HG03432 (cell line): Measurements from ENCODE around the gene CCDC93.
A peak's percentile ranks its signal among the peaks of the same experiment; 100 is the strongest.
"Not testable (repeated sequence)": the region's sequence is repeated elsewhere in the genome, so short reads cannot be mapped to it uniquely, and the experiment has no call there.

Experiments used
- ATAC-seq: cut with Tn5 transposase; IDR thresholded peaks from one replicate; pipeline ENCODE4 v1.9.1; 2021; ENCODE audit warnings: mild to moderate bottlenecking, moderate library complexity; ENCODE audit not compliant: unreplicated experiment

Gene CCDC93

GRCh38 chr2:117923471-117923870, 90.4 kb downstream of the CCDC93 start:
- ATAC-seq, result not testable (repeated sequence)

- no peak for ATAC-seq
Observed at GRCh38 chr2:117921520-117921919, 92.3 kb downstream of the CCDC93 start.

GRCh38 chr2:117918608-117919007, 95.3 kb downstream of the CCDC93 start:
- ATAC-seq, result no peak

- no peak for ATAC-seq
Observed at GRCh38 chr2:117917223-117917917, 96.5 kb downstream of the CCDC93 start.

GRCh38 chr2:117902933-117903332, 110.9 kb downstream of the CCDC93 start:
- ATAC-seq, result no peak

- ATAC-seq, result peak; percentile 69
Observed at GRCh38 chr2:117888897-117889296, 125.0 kb downstream of the CCDC93 start.

- ATAC-seq, result no peak
Observed at GRCh38 chr2:117885308-117885707, 128.6 kb downstream of the CCDC93 start.

- no peak for ATAC-seq
Observed at GRCh38 chr2:117879003-117879402, 134.9 kb downstream of the CCDC93 start.

- ATAC-seq, result no peak
Observed at GRCh38 chr2:117875786-117876185, 138.1 kb downstream of the CCDC93 start.
